H1 (cell line): ENCODE data around the gene IL1RAP. TPM values are rescaled to one million over a fixed set of nuclear protein-coding genes. Genes with fewer than 3 reads are reported as not detected.

Experiments
- CTCF ChIA-PET: fragments of 300-600 bp; sonication (Branson Sonifier 250); formaldehyde crosslinking; loops from one replicate; lab custom pipeline; 2021; ENCODE audit not compliant: partially characterized antibody; lab: Charles Lee
- POLR2A ChIA-PET: fragments of 300-600 bp; sonication (Branson Sonifier 250); formaldehyde crosslinking; loops from one replicate; lab custom pipeline; 2021; ENCODE audit warnings: inconsistent platforms; ENCODE audit not compliant: partially characterized antibody; lab: Charles Lee
- DNase-seq, 2 experiments: peaks; one replicate each; pipeline versions ENCODE4 v3.0.0 to v3.0.0-alpha.2; 2010 to 2022; ENCODE audit warnings: low spot score in 2 of 2, low read depth in 1 of 2, mixed read lengths in 1 of 2
- FAIRE-seq: peaks from 2 replicates; lab custom pipeline; 2011; peaks lifted over from hg19 to GRCh38; lab: Jason Lieb, UNC
- H2AFZ ChIP-seq: 2 replicates; pipeline ENCODE4 v1.8.1; 2012; ENCODE audit warnings: low read length, inconsistent platforms
- H2AK5ac ChIP-seq: 2 replicates; pipeline ENCODE4 v1.6.1; 2013; ENCODE audit warnings: low read depth, low read length
- H2BK120ac ChIP-seq: replicated peaks from 2 replicates; pipeline ENCODE3; 2013; ENCODE audit warnings: low read depth, low read length, inconsistent platforms
- H2BK12ac ChIP-seq: 2 replicates; pipeline ENCODE4 v1.6.1; 2013; ENCODE audit warnings: low read depth, low read length
- H2BK15ac ChIP-seq: 2 replicates; pipeline ENCODE4 v1.6.1; 2013; ENCODE audit warnings: low read length
- H2BK20ac ChIP-seq: 2 replicates; pipeline ENCODE4 v1.6.1; 2013; ENCODE audit warnings: low read length
- H2BK5ac ChIP-seq: 2 replicates; pipeline ENCODE4 v1.6.1; 2013; ENCODE audit warnings: low read depth, low read length
- H3K14ac ChIP-seq: 2 replicates; pipeline ENCODE4 v1.6.1; 2013; ENCODE audit warnings: inconsistent platforms; ENCODE audit not compliant: insufficient read length
- H3K18ac ChIP-seq: 2 replicates; pipeline ENCODE4 v1.6.1; 2013; ENCODE audit warnings: low read length; ENCODE audit errors: extremely low read depth
- H3K23ac ChIP-seq: 2 replicates; pipeline ENCODE4 v1.6.1; 2013; ENCODE audit warnings: inconsistent platforms; ENCODE audit not compliant: insufficient read length
- H3K23me2 ChIP-seq: 2 replicates; pipeline ENCODE4 v1.6.1; 2013; ENCODE audit warnings: low read depth, low read length
- H3K27ac ChIP-seq: 2 replicates; pipeline ENCODE4 v1.6.1; 2011; ENCODE audit warnings: low read depth, low read length, inconsistent platforms
- H3K27me3 ChIP-seq, 4 experiments: replicated peaks in 1 of 4; 1 replicate in 1 of 4; 2 replicates in 3 of 4; pipeline versions ENCODE4 v1.6.1 to v1.8.1; 2011 to 2013; ENCODE audit warnings: low read length in 3 of 4, mild to moderate bottlenecking in 3 of 4, inconsistent platforms in 2 of 4, mixed read lengths in 2 of 4, moderate library complexity in 1 of 4; ENCODE audit not compliant: control insufficient read depth in 3 of 4, insufficient read depth in 3 of 4; ENCODE audit errors: extremely low read depth in 1 of 4
- H3K36me3 ChIP-seq, 4 experiments: 2 replicates each; pipeline versions ENCODE4 v1.6.1 to v1.8.1; 2011 to 2013; ENCODE audit warnings: mild to moderate bottlenecking in 4 of 4, low read length in 3 of 4, moderate library complexity in 2 of 4, control low read depth in 1 of 4, inconsistent platforms in 1 of 4; ENCODE audit not compliant: insufficient read depth in 4 of 4, control insufficient read depth in 2 of 4
- H3K4ac ChIP-seq: replicated peaks from 2 replicates; pipeline ENCODE3; 2013; ENCODE audit warnings: low read length, low read depth, mixed read lengths, inconsistent platforms; ENCODE audit not compliant: insufficient read length
- H3K4me1 ChIP-seq, 4 experiments: replicated peaks in 1 of 4; 1 replicate in 1 of 4; 2 replicates in 3 of 4; pipeline versions ENCODE4 v1.6.1 to v1.8.1; 2011 to 2013; ENCODE audit warnings: low read length in 3 of 4, inconsistent platforms in 2 of 4, mixed read lengths in 1 of 4; ENCODE audit not compliant: insufficient read depth in 4 of 4, control insufficient read depth in 3 of 4
- H3K4me2 ChIP-seq, 2 experiments: 2 replicates each; pipeline versions ENCODE4 v1.6.1 to v1.8.1; 2011 to 2013; ENCODE audit warnings: low read depth in 2 of 2, low read length in 2 of 2, control low read depth in 1 of 2, inconsistent platforms in 1 of 2, mild to moderate bottlenecking in 1 of 2; ENCODE audit not compliant: insufficient read depth in 1 of 2
- H3K4me3 ChIP-seq, 4 experiments: fragments of 200-600, 300-600 bp in 1 of 4; sonication (generic), shearing (Covaris generic), sonication (Bioruptor Twin) in 1 of 4; 2 replicates each; pipeline versions ENCODE4 v1.5.1 to v1.8.1; 2011 to 2016; ENCODE audit warnings: low read length in 4 of 4, low read depth in 3 of 4, control low read depth in 2 of 4, inconsistent platforms in 2 of 4, mild to moderate bottlenecking in 2 of 4, mixed read lengths in 1 of 4, moderate library complexity in 1 of 4; ENCODE audit not compliant: insufficient read depth in 2 of 4; ENCODE audit errors: extremely low read depth in 1 of 4
- H3K56ac ChIP-seq: replicated peaks from 2 replicates; pipeline ENCODE3; 2013; ENCODE audit warnings: low read depth, mild to moderate bottlenecking, mixed read lengths, low read length, inconsistent platforms; ENCODE audit not compliant: insufficient read length
- H3K79me1 ChIP-seq: 2 replicates; pipeline ENCODE4 v1.6.1; 2013; ENCODE audit warnings: low read depth, low read length, control low read depth
- H3K79me2 ChIP-seq, 2 experiments: 2 replicates each; pipeline versions ENCODE4 v1.6.1 to v1.8.1; 2012 to 2013; ENCODE audit warnings: low read length in 2 of 2, mild to moderate bottlenecking in 2 of 2, inconsistent platforms in 1 of 2; ENCODE audit not compliant: insufficient read depth in 2 of 2, control insufficient read depth in 1 of 2
- H3K9ac ChIP-seq, 4 experiments: replicated peaks in 1 of 4; 1 replicate in 1 of 4; 2 replicates in 3 of 4; pipeline versions ENCODE4 v1.6.1 to v1.8.1; 2011 to 2013; ENCODE audit warnings: low read depth in 3 of 4, low read length in 3 of 4, control low read depth in 2 of 4, mild to moderate bottlenecking in 2 of 4, moderate library complexity in 2 of 4, inconsistent platforms in 1 of 4; ENCODE audit errors: extremely low read depth in 1 of 4
- H3K9me3 ChIP-seq, 2 experiments: 2 replicates each; pipeline versions ENCODE4 v1.6.1 to v1.8.1; 2012 to 2013; ENCODE audit warnings: mild to moderate bottlenecking in 2 of 2, moderate library complexity in 2 of 2, control low read depth in 1 of 2, inconsistent platforms in 1 of 2, low read depth in 1 of 2, low read length in 1 of 2, mixed read lengths in 1 of 2; ENCODE audit not compliant: insufficient read depth in 2 of 2
- H4K20me1 ChIP-seq, 2 experiments: replicated peaks in 1 of 2; 2 replicates each; pipeline versions ENCODE3 to v1.8.1; 2011 to 2013; ENCODE audit warnings: inconsistent platforms in 2 of 2, low read length in 2 of 2, mild to moderate bottlenecking in 1 of 2; ENCODE audit not compliant: insufficient read depth in 2 of 2, control insufficient read depth in 1 of 2
- H4K5ac ChIP-seq: 2 replicates; pipeline ENCODE4 v1.6.1; 2013; ENCODE audit warnings: low read length, low read depth, mixed read lengths, inconsistent platforms; ENCODE audit not compliant: insufficient read length
- H4K8ac ChIP-seq: 2 replicates; pipeline ENCODE4 v1.8.0; 2013; ENCODE audit warnings: mild to moderate bottlenecking, moderate library complexity, low read length, inconsistent platforms; ENCODE audit not compliant: insufficient read depth; ENCODE audit errors: extremely low read depth
- H4K91ac ChIP-seq: replicated peaks from 2 replicates; pipeline ENCODE3; 2013; ENCODE audit warnings: low read length, mixed read lengths, inconsistent platforms; ENCODE audit not compliant: insufficient read length
- CHD1 ChIP-seq: IDR thresholded peaks from 2 replicates; pipeline ENCODE4 v1.6.1; 2012; ENCODE audit warnings: low read depth, low read length, improper control_type of control experiment
- CHD2 ChIP-seq: IDR thresholded peaks from 2 replicates; pipeline ENCODE4 v1.6.1; 2012; ENCODE audit warnings: low read length, improper control_type of control experiment
- EZH2 ChIP-seq: fragments of 200-600 bp; sonication (generic); IDR thresholded peaks from 2 replicates; pipeline ENCODE4 v1.7.1; 2012; ENCODE audit warnings: low read depth, mild to moderate bottlenecking, moderate library complexity, low read length, inconsistent platforms; ENCODE audit not compliant: severe bottlenecking
- NANOG ChIP-seq: IDR thresholded peaks from 2 replicates; pipeline ENCODE4 v1.6.1; 2011; ENCODE audit warnings: low read length, low read depth, mild to moderate bottlenecking, inconsistent platforms; ENCODE audit not compliant: insufficient read depth, poor library complexity, severe bottlenecking
- RAD21 ChIP-seq, 2 experiments: IDR thresholded peaks in 1 of 2; conservative IDR thresholded peaks in 1 of 2; 2 replicates each; pipeline ENCODE4 v1.6.1; 2011; ENCODE audit warnings: low read depth in 2 of 2, low read length in 2 of 2, improper control_type of control experiment in 1 of 2, inconsistent platforms in 1 of 2, mild to moderate bottlenecking in 1 of 2, moderate library complexity in 1 of 2
- RBBP5 ChIP-seq: IDR thresholded peaks from 2 replicates; pipeline ENCODE4 v1.7.1; 2012; ENCODE audit warnings: low read depth, mild to moderate bottlenecking, inconsistent platforms, low read length, moderate library complexity, borderline replicate concordance
- RNF2 ChIP-seq: fragments of 200-900, 300-1000 bp; sonication (generic); IDR thresholded peaks from 2 replicates; pipeline ENCODE4 v1.7.1; 2016; ENCODE audit warnings: borderline replicate concordance, low read depth, mild to moderate bottlenecking, antibody characterized with exemption, low read length; ENCODE audit not compliant: poor library complexity, severe bottlenecking; ENCODE audit errors: missing control alignments
- SRF ChIP-seq: IDR thresholded peaks from 2 replicates; pipeline ENCODE4 v1.6.1; 2011; ENCODE audit warnings: mild to moderate bottlenecking, low read depth, low read length, moderate library complexity
- TAF1 ChIP-seq: IDR thresholded peaks from 2 replicates; pipeline ENCODE4 v1.6.1; 2011; ENCODE audit warnings: mild to moderate bottlenecking, low read depth, low read length
- TAF7 ChIP-seq: optimal IDR thresholded peaks from 2 replicates; pipeline ENCODE3; 2011; ENCODE audit warnings: low read depth, mild to moderate bottlenecking, inconsistent platforms, low read length, moderate library complexity, borderline replicate concordance
- WGBS, 2 experiments: shearing (Covaris generic) in 1 of 2; methylation state at CpG; one replicate each; pipeline versions ENCODE4 v1.1.6 to v1.1.7; 2013 to 2015; ENCODE audit warnings: low lambda C conversion rate in 2 of 2, mixed read lengths in 2 of 2, inconsistent platforms in 1 of 2, low coverage in 1 of 2, missing lambda C conversion rate in 1 of 2; ENCODE audit not compliant: insufficient replicate concordance in 2 of 2, insufficient coverage in 1 of 2, insufficient read length in 1 of 2; ENCODE audit errors: extremely low coverage in 1 of 2, missing lambda C conversion rate in 1 of 2; 5-methylcytosine and 5-hydroxymethylcytosine counted together
- polyA plus RNA-seq, 7 experiments: library from polyadenylated mRNA; depleted of rRNA in 3 of 7; stranded (reverse) in 5 of 7; unstranded in 2 of 7; fragments of >200 nt in 5 of 7; fragments of 200-250 nt in 2 of 7; gene quantifications; 1 replicate in 5 of 7; 2 replicates in 1 of 7; 4 replicates in 1 of 7; pipeline versions ENCODE4 v1.2.1 to v1.2.3, GENCODE V29; 2011 to 2013; ENCODE audit warnings: missing spikeins in 2 of 7, mixed read lengths in 2 of 7
- total RNA-seq: library from RNA; stranded (reverse); fragmentation: NEBNext Ultra II Directional; extraction: Animal tissue kit (Norgen Biotek cat#: 25700); gene quantifications from 2 replicates; pipeline ENCODE4 v1.2.1, GENCODE V29; 2021

The IL1RAP gene
- total and polyA plus RNA-seq, 2 of the 8 experiments (the other 6 are each of a cell fraction or from before 2014, with no cell fraction given) = 2.4 to 3.9 TPM

DNA sequence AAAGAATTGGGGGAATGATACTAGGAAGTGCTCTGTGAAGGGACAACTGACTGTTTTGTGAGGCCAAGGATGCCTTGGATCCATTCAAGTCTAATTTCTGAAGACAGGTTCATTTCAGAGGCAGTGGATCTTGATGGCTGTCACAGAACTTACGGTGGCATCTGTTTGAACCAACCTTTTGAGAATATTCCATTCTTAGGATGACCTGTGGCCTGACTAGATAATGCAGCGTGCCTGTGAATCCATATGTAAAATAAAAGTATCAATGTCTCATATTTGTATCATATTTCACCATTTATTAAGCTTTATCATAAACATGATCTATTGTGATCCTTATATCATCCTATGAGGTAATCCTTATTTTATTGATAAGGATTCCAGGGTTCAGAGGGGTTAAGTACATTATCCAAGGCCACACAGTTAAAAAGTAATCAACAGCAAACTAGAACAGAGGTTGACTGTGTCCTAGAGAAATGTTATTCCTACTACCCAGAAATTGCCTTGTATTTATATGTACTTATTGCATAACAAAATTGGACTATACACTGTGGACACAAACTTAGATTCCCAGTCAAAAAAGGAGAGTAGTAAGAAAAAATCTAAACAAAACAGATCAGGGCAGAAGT lies 34.3 kb downstream of the IL1RAP start:
- H2BK15ac ChIP-seq = no peak overlapping the region
- no peak for TF ChIP-seq SRF
- TF ChIP-seq TAF7 = no peak
- no peak for TF ChIP-seq RBBP5
- TF ChIP-seq CHD1 = no peak
- no peak for TF ChIP-seq CHD2
- TF ChIP-seq NANOG = no peak
- no peak for TF ChIP-seq RNF2
- TF ChIP-seq RAD21 (IDR thresholded peaks at IDR 0.05 in 1 of 2, conservative IDR thresholded peaks at IDR 0.05 in 1 of 2; ENCODE audit: low read depth in 2 of 2, low read length in 2 of 2) = no peak
- TF ChIP-seq EZH2 = no peak
- no peak for TF ChIP-seq TAF1
- no peak overlapping the region for H3K56ac ChIP-seq
- H4K20me1 ChIP-seq = no peaks in the 10 kb centered on the region
- no peak overlapping the region for H3K18ac ChIP-seq
- no peak overlapping the region for H2AFZ ChIP-seq
- no peak overlapping the region for H4K5ac ChIP-seq
- no peak overlapping the region for H2BK5ac ChIP-seq
- H3K27me3 ChIP-seq = peaks cover 2 to 9% (median 7%) of the 10 kb centered on the region in 4 experiments
- no peak overlapping the region for H3K23ac ChIP-seq
- no peaks in the 10 kb centered on the region; a peak in 1 of 8 replicates for H3K36me3 ChIP-seq
- no peak overlapping the region for H3K4me2 ChIP-seq
- 0 out of 4 replicates have a peak, but pooled peaks cover 0 to 3% of the 10 kb centered on the region in 2 experiments for H3K9me3 ChIP-seq
- no peak overlapping the region for H4K8ac ChIP-seq
- no peaks in the 10 kb centered on the region for H3K79me1 ChIP-seq
- H4K91ac ChIP-seq = no peak overlapping the region
- H3K4me1 ChIP-seq = peaks cover 2 to 9% (median 4%) of the 10 kb centered on the region in 4 experiments; a peak in 4 of 7 replicates
- no peak overlapping the region for H3K9ac ChIP-seq
- no peak overlapping the region for H3K4me3 ChIP-seq
- no peak overlapping the region for H2BK20ac ChIP-seq
- H3K14ac ChIP-seq = no peak overlapping the region
- POLR2A ChIA-PET = no interaction called here
- CTCF ChIA-PET = no interaction called here
- H3K4ac ChIP-seq = no peak overlapping the region
- FAIRE-seq = no peak
- 90% methylated on average over 2 of the region's 2 CpGs; no CpG with 5 or more reads in 1 of the 2 experiments for WGBS, 2 experiments
- H3K79me2 ChIP-seq = no peaks in the 10 kb centered on the region
- no peak overlapping the region for H2BK120ac ChIP-seq
- no peak overlapping the region for H2AK5ac ChIP-seq
- no peak overlapping the region for H3K27ac ChIP-seq
- no peak overlapping the region for H2BK12ac ChIP-seq
- H3K23me2 ChIP-seq = no peaks in the 10 kb centered on the region
- no peak for DNase-seq
